GM18519 (cell line): ENCODE measurements around the gene PRSS27.
A peak's percentile ranks its signal among the peaks of the same experiment; 100 is the strongest.
"Not testable (repeated sequence)": the region's sequence is repeated elsewhere in the genome, so short reads cannot be mapped to it uniquely, and the experiment has no call there.

Source experiments
- ATAC-seq: cut with Tn5 transposase; IDR thresholded peaks from one replicate; pipeline ENCODE4 v1.9.1; 2021; ENCODE audit warnings: mild to moderate bottlenecking, moderate library complexity; ENCODE audit not compliant: unreplicated experiment, low FRiP score

The PRSS27 gene

DNA sequence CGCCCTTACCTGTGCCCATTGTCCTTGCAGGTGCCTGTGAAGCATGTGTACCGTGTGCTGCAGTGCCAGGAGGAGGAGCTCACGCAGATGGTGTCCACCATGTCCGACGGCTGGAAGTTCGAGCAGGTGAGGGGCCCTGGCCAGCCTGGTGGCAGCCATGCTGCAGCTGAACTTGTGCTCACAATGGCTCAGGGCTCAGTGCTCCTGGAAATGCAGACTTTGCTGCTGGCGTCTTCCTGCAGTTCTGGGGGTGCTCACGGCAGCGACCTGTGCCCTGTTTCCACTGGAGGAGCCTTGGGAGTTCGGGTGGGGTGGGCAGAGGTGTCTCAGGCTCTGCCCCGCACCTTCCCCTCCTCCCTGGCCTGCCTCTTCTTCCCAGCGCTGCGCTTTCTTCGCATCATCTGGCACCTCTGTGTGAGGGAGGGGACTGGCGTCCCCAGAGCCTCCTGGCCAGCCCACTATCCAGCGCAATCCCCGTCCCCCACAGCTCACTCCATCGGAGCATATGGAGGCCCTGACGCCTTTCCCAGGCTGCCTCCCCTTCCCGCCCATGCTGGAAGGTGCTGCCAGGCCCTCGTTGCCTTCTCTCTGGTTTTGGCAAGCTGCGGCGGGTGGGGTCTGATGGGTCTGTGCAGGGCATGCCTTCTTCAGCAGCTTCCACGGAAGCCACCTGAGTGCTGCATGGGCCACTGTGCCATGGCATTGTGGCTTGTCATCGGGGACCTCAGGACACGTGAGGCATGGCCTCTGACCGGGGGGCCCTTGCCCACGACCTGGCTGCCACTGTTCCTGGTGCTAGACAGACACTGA is 20.0 kb downstream of the PRSS27 start:
- ATAC-seq: no peak

DNA sequence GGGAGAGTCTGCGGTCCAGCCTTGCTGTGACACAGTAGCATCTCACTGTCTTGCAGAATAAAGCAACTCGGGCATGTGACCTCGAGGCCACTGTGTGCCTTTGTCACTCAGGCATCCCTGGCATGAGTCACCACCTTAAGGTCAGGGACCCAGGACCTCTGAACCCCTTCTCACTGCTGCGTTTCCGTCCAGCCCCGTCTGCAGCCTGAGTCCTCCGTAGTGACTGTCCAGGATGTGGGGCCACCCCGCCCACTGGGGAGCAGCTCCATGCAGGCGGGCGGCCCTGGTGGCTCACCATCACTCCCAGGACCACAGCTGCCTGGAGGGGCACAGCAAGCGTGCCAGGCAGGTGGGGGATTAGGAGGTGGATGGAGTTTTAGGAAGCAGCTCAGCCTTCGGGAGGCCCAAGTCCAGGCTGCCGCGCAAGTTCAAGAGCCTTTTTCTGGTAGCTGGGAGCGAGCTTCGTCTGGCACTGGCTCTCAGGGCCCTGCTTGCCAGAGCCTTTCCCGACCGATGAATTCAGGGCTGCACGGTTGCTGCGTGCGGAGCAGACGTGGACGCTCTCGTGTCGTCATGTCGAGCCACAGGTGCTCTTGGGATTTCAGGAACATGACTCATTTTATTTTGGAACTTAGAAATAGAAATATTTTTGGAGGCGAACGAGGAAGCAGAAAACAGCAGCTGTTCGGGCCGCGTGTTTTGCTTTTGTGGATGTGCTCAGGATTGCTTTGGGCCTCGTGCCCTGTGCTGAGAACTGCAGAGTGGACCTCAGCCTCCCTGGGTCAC is 20.9 kb downstream of the PRSS27 start:
- ATAC-seq: no peak

DNA sequence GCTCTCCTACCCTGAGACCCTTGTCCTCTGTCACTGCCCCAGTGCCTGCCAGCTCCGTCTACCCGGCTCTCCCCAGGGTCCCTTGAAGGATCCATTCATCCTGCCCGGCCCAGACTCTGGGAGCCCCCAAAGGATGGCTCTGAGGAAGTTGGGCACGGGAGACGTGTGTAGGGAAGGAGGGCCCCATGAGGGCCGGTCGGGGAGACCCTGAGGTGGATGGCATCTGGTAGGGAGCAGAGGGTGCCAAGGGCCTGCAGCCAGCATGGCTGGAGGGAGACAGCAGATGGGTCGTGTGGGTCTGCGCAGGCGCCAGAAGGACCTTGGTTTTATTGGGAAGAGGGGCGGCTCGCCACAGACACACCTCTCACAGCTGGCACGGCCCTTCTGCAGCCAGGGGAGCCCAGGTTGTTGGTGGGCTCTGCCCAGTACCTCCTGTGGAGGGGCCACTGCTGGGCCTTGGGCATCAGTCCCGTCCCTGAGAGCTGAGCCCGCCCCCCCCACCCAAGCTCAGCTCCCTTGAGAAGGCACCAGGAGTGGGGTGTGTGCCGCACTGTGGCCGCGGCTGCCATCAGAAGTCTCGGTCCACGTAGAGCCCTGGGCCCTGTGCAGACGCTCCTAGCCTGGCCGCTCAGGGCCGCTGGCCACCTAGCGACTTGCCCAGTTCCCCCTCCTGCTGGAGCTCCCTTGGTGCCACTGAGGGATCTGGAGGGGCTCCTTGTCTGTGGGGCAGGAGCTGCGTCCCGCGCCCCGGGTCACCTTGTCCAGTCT is 21.7 kb downstream of the PRSS27 start:
- ATAC-seq: no peak

DNA sequence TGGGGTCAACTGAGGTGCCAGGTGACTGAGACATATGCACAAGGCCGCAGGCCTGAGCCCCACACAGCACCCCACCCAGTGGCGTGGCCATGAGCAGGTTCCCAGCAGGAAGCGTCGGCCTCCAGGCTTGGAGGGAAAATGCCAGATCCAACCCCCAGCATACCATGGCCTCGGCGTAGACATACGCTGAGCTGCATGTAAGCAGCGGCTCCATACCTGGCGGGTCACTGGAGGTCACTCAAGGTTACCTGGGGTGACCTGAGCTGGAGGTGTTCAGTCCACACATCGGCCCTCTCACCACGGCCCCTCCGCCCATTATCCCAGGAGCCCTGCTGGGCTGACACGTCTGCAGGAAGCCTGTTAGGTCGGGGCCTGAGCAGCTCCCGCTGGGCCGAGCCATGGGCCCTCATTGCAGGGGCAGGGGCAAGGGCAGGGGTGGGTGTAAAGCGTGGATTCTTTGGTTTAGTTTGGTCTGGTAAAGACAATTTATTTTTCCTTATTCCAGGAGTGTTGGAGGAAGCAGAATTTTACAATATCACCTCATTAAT is 22.5 kb downstream of the PRSS27 start:
- ATAC-seq: no peak

DNA sequence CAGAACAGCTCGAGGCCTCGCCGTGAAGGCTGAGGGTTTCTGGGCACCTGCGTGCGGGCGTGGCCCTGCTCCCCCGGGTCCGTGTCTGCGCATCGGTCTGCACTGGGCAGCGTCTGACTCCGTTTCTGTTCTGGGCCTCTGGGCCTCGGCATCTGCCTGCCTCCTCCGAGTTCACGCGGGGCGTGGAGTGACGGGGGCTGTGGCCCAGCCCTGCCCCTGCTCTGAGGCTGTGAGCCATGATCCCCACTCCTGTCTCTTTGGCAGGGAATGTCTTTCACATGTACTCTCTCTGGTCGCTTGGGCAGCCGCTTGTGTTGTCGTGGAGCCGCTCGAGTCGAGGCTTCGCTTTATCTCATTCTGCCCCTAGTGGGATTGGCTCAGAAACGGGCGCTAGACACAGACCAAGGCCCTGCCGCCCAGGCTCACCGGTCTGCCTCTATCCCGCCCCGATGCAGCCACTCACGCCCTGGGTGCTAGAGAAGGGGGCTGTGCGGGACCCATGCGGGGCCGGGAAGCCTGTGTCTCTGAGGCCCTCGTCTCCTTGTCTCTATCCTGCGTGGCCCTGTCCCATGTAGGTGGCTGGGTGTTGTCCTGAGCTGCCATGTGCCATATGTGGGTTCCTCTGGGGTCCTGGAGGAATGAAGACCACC is 23.3 kb downstream of the PRSS27 start:
- not testable (repeated sequence) for ATAC-seq

DNA sequence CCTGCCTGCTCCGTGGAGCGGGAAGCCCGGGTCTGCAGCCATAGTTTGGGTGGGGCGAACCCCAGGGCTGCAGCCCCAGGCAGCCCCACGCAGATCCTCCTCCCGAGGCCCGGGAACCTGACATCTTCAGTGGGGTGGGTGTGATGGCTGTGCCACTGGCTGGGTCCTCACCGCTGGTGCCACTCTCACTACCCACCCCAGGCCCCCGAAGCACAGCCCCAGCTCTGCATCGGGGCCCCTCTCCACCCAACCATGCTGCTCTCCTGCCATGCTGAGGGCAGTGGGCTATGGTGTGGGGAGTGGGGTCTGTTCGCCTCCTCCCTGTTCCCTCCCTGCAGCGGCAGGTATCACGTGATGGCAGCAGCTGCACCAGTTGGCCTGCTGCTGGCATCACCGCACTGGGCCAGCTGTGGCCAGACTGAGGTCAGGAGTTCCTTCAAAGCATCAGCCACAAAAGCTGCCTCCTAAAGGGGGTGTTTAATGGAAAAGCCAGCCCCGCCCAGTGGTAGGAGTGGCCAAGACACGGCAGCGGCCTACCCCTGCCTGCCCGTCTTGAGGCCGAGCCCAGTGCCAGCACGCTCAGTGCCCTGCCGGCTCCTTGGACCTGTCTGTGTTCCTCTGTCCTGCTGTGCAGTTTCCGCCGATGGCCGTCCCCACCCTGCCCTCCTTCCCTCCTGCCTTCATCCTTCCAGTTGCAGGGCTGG is 26.9 kb downstream of the PRSS27 start:
- ATAC-seq: no peak

DNA sequence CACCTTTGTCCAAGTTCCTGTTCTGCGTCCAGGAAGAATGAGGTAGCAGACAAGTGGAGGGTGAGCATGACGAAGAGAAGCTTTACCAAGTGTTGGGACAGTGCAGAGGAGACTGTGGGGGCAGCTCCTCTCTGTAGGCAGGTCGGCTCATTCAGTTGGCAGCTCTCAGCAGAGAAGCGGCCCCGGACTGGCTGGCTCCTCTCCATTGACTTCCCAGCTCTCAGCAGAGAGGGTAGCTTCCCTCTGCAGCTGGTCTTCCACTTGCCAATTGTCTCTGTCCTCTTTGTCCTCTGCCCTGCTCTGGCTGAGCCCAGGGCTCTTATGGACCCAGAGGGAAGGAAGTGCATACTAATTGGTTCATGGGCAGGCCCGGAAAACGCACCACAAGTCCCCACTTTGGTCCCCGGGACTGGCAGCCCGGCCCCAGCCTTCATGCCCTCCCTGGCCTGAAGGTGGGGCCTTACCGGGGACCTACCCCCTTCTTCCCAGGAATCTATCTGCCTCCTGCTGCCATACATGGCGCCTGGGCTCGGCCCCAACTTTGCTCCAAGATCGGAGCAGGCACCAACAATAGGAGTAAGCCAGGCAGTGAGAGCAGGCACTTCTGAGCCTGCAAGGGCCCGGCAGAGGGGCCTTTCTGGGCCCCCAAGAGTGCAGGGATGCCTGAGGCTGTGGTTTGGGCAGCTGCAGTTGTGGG is 27.6 kb downstream of the PRSS27 start:
- ATAC-seq: no peak

DNA sequence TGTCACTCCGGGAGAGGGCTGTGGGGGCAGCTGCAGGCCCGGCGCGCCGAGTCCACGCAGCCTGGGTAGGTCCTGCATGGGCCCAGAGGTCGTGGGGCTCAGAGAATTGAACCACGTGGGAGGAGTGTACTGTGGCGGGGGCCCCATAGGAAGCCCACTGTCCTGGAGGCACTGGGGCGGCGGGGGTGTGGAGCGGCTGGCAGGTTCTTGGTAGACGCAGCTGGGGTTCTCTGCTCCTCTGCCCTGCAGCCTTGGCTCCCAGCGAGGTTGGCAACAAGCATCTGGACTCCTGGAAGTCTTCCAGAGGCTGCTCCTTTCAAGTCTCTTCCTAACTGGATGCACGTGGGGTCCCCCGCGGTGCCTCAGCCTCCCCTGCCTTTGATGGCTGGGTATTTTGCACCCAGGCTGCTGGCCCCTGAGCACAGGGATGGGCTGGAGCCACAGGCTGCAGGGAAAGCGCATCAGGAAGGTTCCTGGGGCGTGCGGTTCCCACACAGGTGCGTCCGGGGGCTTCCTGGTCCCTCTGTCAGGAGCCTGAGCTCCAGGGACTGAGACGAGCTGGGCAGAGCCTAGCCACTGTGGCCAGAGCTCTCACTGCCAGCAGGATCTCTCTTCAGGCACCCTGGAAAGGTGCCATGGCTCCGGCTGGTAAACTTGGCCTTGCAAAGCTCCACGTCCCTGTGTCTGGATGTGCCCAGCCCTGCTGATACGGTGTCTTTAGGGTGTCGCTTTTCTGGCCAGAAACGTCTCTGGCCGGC is 28.4 kb downstream of the PRSS27 start:
- ATAC-seq: no peak

DNA sequence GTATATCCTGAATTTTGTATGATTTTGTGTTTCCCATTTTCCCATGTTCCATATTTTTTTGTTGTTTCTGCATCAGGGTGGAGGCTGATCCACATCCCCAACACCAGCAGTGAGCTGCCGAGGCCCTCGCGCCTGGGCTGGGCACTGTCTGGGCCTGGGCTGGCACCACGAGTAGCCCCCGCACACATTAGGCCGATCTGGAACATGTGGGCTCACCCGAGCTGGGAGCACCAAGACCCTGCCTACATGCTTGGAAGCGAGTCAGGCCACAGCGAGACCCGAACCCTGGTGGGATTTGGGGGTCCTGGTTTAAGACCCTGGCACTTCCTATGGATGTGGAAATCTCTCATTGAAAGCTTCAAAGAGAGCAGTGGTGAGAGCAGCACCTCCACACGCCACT is 29.2 kb downstream of the PRSS27 start:
- no peak for ATAC-seq

DNA sequence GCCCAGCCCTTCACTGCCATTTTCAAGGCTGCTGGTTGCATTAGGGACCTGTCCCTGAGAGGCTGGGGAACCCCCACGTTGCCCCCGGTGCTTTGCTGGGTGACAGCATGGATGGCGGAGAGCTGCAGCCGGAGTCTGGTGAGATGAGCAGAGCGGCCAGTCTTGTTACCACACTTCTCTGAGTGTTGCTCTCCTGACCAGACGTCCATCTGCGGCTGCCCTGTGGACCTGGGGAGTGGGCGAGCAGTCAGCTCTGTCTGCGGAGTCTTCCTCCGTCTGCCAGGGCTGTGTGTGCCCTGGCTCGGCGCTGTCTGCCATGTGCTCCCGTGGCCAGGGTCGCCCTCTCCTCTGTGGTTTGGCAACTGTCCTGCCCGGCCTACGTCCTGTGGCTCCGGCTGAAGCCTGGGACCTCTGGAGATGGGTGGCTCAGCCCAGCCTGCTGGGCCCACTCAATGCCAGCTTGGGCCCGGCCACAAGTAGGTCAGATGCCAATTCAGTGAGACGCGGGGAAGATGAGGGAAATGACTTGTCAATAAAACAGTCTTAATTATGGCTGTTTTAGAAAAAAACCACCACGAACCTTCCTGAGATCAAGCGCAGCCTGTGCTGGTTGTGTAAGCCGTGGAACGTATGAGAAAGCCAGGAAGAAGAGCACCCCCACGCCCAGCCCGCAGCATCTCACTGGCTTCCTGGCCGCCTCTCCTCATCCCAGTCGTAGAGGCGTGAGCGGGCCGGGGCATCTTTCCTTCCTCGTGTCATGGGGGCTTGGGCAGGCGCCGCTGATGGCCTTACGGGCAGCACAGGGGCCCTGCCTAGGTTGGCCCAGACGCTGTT is 29.8 kb downstream of the PRSS27 start:
- ATAC-seq: no peak

DNA sequence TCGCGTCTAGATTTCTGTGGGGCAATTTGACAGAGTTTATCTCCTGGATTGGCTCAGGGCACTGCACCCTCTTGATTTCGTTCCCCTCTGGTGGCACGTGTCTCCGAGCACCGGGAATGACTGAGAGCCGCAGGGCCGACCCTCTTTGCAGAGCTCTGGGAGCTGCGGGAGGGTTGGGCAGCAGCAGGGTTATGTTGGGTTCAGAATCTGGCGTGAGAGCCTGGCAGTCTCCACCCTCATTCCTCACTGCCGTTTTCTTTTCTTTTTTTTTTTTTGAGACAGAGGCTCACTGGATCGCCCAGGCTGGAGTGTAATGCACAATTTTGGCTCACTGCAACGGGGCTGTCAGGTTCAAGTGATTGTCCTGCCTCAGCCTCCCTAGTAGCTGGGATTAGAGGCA is 30.6 kb downstream of the PRSS27 start:
- not testable (repeated sequence) for ATAC-seq

DNA sequence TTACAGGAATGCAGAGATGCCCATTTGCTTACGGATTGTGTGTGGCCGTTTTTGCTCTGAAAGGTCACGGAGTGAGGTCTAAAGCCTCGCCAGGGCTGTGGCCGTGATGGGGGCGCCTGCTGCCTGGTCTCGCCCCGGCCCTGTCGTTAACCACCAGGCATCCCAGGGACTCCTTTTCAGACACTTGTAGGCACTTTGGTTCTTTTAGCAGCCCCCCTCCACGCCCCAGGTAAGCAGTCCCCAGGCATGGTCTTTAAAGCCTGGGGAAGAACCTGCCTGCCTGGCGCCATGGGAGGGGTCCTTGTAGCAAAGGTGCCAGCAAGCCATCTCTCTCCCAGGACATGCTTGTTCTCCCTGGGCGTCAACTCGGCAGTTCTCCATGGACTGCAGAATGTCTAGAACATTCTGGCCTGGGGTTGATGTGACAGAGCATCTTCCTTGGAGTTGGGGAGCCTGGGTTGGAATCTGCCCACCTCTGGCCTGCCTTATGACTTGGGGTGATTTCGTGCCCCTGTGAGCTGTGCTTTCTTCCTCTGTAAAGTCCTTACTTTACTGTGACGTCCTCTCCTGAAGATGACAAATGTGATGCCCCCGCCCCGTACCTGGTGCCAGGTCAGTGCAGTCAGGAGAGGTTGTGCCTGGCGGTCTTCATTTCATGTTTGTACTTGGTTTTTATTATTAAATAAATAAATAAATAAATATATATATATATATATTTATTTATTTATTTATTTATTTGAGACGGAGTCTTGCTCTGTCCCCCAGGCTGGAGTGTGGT is 32.3 kb downstream of the PRSS27 start:
- no peak for ATAC-seq

DNA sequence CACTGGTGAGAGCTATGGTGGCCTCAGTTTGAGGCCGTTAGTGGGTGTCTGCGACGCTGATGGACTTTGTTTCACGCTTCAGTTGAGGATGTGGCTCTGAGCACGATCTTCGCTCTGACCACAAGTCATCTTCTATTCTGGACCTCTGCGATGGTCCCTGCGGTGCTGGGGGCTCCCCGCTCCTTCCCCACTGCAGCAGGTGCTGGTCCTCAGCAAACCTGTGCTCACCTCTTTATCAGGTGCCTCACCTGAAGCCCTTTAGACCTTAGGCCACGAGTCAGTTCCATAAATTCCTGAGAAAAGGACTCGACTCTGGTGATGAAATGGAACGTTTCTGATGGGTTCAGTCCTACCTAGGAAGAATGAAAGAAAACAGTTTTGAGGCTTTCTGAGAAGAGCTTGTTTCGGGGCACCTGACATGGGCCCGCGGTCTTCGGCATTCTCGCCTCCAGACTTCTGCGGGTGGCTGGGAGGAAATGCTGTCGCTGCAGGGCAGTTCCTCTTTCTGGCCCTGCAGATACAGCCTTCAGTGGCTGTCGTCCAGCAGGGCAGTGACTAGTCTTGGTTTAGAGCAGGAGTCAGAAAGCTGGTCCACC is 33.0 kb downstream of the PRSS27 start:
- peak; percentile 36 for ATAC-seq

DNA sequence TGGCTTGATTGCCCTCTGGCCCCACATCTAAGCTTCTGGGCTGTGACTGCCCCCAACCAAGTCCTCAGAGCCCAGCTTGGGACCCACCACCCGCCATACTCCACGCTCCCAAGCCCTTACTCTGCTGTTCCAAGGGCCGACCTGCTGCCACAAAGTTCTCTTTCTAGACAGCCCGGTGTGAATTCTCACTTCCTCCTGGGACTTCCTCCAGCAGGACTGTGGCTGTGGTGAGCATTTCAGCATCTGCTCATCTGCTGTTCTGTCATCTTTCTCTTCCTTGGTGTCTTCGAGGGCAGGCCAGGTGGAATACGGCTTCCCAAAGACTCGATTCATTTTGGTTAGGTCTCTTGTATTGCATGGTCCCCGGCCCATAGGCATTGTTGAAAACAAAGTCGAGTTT is 33.9 kb downstream of the PRSS27 start:
- not testable (repeated sequence) for ATAC-seq

DNA sequence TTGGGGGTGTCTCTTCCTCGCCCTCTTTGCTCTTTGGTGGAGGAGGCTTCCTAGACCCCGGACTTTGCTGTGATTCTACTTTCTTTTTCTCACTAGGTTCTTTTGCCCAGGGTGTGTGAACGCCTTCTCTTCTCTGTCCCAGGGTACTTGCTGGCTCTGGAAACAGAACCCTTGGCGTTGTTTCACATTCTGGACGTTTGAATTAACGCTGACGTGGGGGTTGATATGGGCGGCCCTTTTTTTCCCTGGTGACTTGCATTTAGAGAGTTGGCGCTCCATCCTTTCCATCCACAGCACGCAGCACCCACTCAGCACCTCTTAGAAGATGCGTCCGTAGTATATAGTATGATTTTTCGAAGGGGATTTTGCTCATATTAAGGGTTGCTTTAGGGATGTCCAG is 37.0 kb downstream of the PRSS27 start:
- not testable (repeated sequence) for ATAC-seq

DNA sequence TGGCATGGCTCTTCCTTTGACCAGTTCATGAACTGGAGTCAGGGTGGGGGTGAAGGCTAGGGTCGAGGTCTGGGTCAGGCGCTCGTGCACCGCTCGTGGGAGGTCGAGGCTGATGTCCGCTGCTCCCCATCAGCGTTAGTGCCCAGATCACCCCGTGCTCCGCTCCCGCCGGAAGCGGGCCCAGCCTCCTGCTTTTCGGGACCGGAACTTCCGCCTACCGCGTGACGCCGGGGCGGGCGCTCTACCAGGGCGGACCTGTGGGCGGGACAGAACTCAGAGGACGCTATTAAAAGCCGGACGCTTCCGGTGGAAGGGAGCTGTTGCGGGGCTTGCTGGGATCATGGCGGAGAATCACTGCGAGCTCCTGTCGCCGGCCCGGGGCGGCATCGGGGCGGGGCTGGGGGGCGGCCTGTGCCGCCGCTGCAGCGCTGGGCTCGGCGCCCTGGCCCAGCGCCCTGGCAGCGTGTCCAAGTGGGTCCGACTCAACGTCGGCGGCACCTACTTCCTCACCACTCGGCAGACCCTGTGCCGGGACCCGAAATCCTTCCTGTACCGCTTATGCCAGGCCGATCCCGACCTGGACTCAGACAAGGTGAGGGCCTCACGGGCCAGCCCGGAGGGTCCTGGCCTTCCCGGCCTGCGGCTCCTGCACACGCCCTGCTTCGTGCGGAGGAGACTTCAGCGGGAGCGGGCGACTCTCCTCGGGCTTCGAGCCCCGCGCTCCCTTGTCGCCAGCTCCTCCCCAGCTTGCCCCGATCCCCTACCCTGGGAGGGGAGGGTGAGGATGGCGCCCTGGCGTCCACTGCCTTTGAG is 37.6 kb downstream of the PRSS27 start, which contains the start of gene KCTD5:
Gene KCTD5 (plus strand): TSS at position 315 of the 813 bp plus-strand sequence. CDS start 26 bp downstream, at position 341.
- ATAC-seq: peak; percentile 35
